Endothelial cell (in vitro differentiated cells): ENCODE results near the gene ETS2. TPM values are rescaled to one million over a fixed set of nuclear protein-coding genes. Genes with fewer than 3 reads are reported as not detected.

Experiments
- DNase-seq: peaks from one replicate; pipeline ENCODE4 v3.0.0; 2021; ENCODE audit warnings: low spot score
- H3K27ac Mint-ChIP-seq: one replicate; pipeline ENCODE4 v1.8.0; 2021; ENCODE audit warnings: mixed read lengths, inconsistent platforms; ENCODE audit not compliant: unreplicated experiment
- H3K27me3 Mint-ChIP-seq: one replicate; pipeline ENCODE4 v1.8.0; 2021; ENCODE audit warnings: mild to moderate bottlenecking, moderate library complexity, mixed read lengths, inconsistent platforms; ENCODE audit not compliant: unreplicated experiment
- H3K36me3 Mint-ChIP-seq: one replicate; pipeline ENCODE4 v1.8.0; 2021; ENCODE audit warnings: mild to moderate bottlenecking, low read depth, mixed read lengths, inconsistent platforms; ENCODE audit not compliant: unreplicated experiment
- H3K4me1 Mint-ChIP-seq: one replicate; pipeline ENCODE4 v1.8.0; 2021; ENCODE audit warnings: mild to moderate bottlenecking, mixed read lengths, inconsistent platforms; ENCODE audit not compliant: unreplicated experiment
- H3K4me3 Mint-ChIP-seq: one replicate; pipeline ENCODE4 v1.8.0; 2021; ENCODE audit warnings: mild to moderate bottlenecking, mixed read lengths, inconsistent platforms; ENCODE audit not compliant: unreplicated experiment
- H3K9me3 Mint-ChIP-seq: one replicate; pipeline ENCODE4 v1.8.0; 2021; ENCODE audit warnings: mixed read lengths, inconsistent platforms; ENCODE audit not compliant: unreplicated experiment
- CTCF ChIP-seq: fragments of 200-600 bp; sonication (generic); IDR thresholded peaks from one replicate; pipeline ENCODE4 v1.5.0; 2021; ENCODE audit warnings: antibody characterized with exemption; ENCODE audit not compliant: unreplicated experiment
- total RNA-seq: library from RNA; stranded (reverse); fragmentation: NEBNext Ultra II Directional; extraction: Animal tissue kit (Norgen Biotek cat#: 25700); gene quantifications from one replicate; pipeline ENCODE4 v1.2.1, GENCODE V29; 2021; ENCODE audit not compliant: unreplicated experiment

The ETS2 gene
- total RNA-seq, 1 donor from 2014 or later = 74.2 TPM

GRCh38 chr21:38777531-38777930, 28.2 kb upstream of the ETS2 start:
- TF ChIP-seq CTCF = no peak
- H3K36me3 Mint-ChIP-seq = peaks cover 7% of the 10 kb centered on the region
- no peak overlapping the region for H3K27ac Mint-ChIP-seq
- H3K27me3 Mint-ChIP-seq = peaks cover 1% of the 10 kb centered on the region
- peaks cover 6% of the 10 kb centered on the region for H3K9me3 Mint-ChIP-seq
- DNase-seq = no peak
- H3K4me1 Mint-ChIP-seq = no peaks in the 10 kb centered on the region
- H3K4me3 Mint-ChIP-seq = no peak overlapping the region

- no peak overlapping the region for H3K4me3 Mint-ChIP-seq
- H3K36me3 Mint-ChIP-seq = peaks cover 7% of the 10 kb centered on the region
- no peak overlapping the region for H3K27ac Mint-ChIP-seq
- no peak for TF ChIP-seq CTCF
- H3K4me1 Mint-ChIP-seq = no peaks in the 10 kb centered on the region
- no peak for DNase-seq
- peaks cover 6% of the 10 kb centered on the region for H3K9me3 Mint-ChIP-seq
- H3K27me3 Mint-ChIP-seq = peaks cover 1% of the 10 kb centered on the region
Observed at GRCh38 chr21:38780879-38781278, 24.9 kb upstream of the ETS2 start.

- Mint-ChIP-seq H3K4me3 (no peak overlapping the region), H3K27me3 (peaks cover 1% of the 10 kb centered on the region), H3K27ac (no peak overlapping the region), H3K36me3 (peaks cover 7% of the 10 kb centered on the region), H3K4me1 (no peaks in the 10 kb centered on the region), H3K9me3 (peaks cover 6% of the 10 kb centered on the region)
- no peak for DNase-seq
- no peak for TF ChIP-seq CTCF
Observed at GRCh38 chr21:38784458-38785266, 21.1 kb upstream of the ETS2 start.

- H3K27ac Mint-ChIP-seq = no peak overlapping the region
- no peaks in the 10 kb centered on the region for H3K4me1 Mint-ChIP-seq
- peaks cover 7% of the 10 kb centered on the region for H3K36me3 Mint-ChIP-seq
- no peak overlapping the region for H3K4me3 Mint-ChIP-seq
- TF ChIP-seq CTCF = no peak
- no peaks in the 10 kb centered on the region for H3K27me3 Mint-ChIP-seq
- DNase-seq = no peak
- peaks cover 6% of the 10 kb centered on the region for H3K9me3 Mint-ChIP-seq
Observed at GRCh38 chr21:38785483-38785882, 20.2 kb upstream of the ETS2 start.

- TF ChIP-seq CTCF = no peak
- Mint-ChIP-seq H3K9me3 (peaks cover under 1% of the 10 kb centered on the region), H3K36me3 (peaks cover 2% of the 10 kb centered on the region), H3K27me3 (no peaks in the 10 kb centered on the region), H3K4me1 (no peaks in the 10 kb centered on the region), H3K4me3 (no peak overlapping the region), H3K27ac (no peak overlapping the region)
- DNase-seq = no peak
Observed at GRCh38 chr21:38787016-38787415, 18.7 kb upstream of the ETS2 start.
